Hepatocyte (in vitro differentiated cells): ENCODE data around the gene IGFBP7.

Source experiments
- EZH2 ChIP-seq: fragments of 200-600 bp; sonication (generic); IDR thresholded peaks from 2 replicates; pipeline ENCODE4 v1.6.1; 2016; ENCODE audit warnings: antibody characterized with exemption, mild to moderate bottlenecking, borderline replicate concordance
- EZH2phosphoT487 ChIP-seq: fragments of 200-600 bp; sonication (generic); IDR thresholded peaks from one replicate; pipeline ENCODE4 v1.6.1; 2018; ENCODE audit warnings: antibody characterized with exemption, mild to moderate bottlenecking, low read depth, moderate library complexity; ENCODE audit not compliant: unreplicated experiment, severe bottlenecking
- TF ChIP-seq, protein P1 (sequence below): fragments of 200-600 bp; sonication (generic); IDR thresholded peaks from 2 replicates; pipeline ENCODE4 v1.5.1; 2016; ENCODE audit warnings: antibody characterized with exemption, mild to moderate bottlenecking; ENCODE audit not compliant: poor library complexity

DNA sequence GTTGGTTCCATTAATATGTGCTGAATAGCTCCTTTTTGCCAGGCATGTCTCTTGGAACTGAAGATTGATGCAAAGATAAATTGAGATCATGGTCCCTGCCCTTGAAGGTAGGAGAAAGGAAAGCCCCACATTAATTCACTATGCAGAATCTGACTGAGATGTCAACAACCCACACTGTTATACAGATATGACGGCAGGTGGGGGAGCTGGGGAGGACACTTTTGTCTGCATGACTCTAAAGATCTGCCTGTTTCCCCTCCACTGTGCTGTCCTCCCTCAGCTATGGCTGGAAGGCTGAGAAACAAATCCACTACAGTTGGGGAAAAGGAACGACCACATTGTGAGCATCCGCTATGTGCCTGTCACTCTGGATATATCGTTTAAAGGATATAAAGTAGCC lies 36.3 kb upstream of the IGFBP7 start:
- TF ChIP-seq, protein P1, sequence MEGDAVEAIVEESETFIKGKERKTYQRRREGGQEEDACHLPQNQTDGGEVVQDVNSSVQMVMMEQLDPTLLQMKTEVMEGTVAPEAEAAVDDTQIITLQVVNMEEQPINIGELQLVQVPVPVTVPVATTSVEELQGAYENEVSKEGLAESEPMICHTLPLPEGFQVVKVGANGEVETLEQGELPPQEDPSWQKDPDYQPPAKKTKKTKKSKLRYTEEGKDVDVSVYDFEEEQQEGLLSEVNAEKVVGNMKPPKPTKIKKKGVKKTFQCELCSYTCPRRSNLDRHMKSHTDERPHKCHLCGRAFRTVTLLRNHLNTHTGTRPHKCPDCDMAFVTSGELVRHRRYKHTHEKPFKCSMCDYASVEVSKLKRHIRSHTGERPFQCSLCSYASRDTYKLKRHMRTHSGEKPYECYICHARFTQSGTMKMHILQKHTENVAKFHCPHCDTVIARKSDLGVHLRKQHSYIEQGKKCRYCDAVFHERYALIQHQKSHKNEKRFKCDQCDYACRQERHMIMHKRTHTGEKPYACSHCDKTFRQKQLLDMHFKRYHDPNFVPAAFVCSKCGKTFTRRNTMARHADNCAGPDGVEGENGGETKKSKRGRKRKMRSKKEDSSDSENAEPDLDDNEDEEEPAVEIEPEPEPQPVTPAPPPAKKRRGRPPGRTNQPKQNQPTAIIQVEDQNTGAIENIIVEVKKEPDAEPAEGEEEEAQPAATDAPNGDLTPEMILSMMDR: no peak
- TF ChIP-seq EZH2phosphoT487 (no peak), EZH2 (no peak)
